ENCODE measurements around the gene MACROH2A1. TPM values are rescaled to one million over a fixed set of nuclear protein-coding genes. Genes with fewer than 3 reads are reported as not detected.

Gene MACROH2A1
- total RNA-seq, 2 donors from 2014 or later = 124 to 141 TPM

- DNase-seq (no peak), ATAC-seq (no peak)
- no peaks in the 10 kb centered on the region for H3K9me3 ChIP-seq (ENCODE audit: control insufficient read depth, low read length, poor library complexity, severe bottlenecking)
- H3K4me1 Mint-ChIP-seq = peaks cover 50% of the 10 kb centered on the region
- no peak overlapping the region for H3K4me3 Mint-ChIP-seq
- H3K36me3 Mint-ChIP-seq (ENCODE audit: low read depth) = no peaks in the 10 kb centered on the region
- peak overlapping the region; percentile 60 for H3K27ac Mint-ChIP-seq
- H3K27me3 Mint-ChIP-seq = no peaks in the 10 kb centered on the region
Observed at GRCh38 chr5:135388860-135389435, 10.1 kb downstream of the MACROH2A1 start.

GRCh38 chr5:135387629-135387960 is 11.4 kb downstream of the MACROH2A1 start:
- no peak overlapping the region for H3K4me3 Mint-ChIP-seq
- DNase-seq (no peak), ATAC-seq (no peak)
- no peaks in the 10 kb centered on the region for H3K27me3 Mint-ChIP-seq
- H3K4me1 Mint-ChIP-seq = peaks cover 47% of the 10 kb centered on the region
- H3K36me3 Mint-ChIP-seq (ENCODE audit: low read depth) = peaks cover 1% of the 10 kb centered on the region
- peak overlapping the region; percentile 60 for H3K27ac Mint-ChIP-seq
- H3K9me3 ChIP-seq (ENCODE audit: control insufficient read depth, low read length, poor library complexity, severe bottlenecking) = no peaks in the 10 kb centered on the region

DNA sequence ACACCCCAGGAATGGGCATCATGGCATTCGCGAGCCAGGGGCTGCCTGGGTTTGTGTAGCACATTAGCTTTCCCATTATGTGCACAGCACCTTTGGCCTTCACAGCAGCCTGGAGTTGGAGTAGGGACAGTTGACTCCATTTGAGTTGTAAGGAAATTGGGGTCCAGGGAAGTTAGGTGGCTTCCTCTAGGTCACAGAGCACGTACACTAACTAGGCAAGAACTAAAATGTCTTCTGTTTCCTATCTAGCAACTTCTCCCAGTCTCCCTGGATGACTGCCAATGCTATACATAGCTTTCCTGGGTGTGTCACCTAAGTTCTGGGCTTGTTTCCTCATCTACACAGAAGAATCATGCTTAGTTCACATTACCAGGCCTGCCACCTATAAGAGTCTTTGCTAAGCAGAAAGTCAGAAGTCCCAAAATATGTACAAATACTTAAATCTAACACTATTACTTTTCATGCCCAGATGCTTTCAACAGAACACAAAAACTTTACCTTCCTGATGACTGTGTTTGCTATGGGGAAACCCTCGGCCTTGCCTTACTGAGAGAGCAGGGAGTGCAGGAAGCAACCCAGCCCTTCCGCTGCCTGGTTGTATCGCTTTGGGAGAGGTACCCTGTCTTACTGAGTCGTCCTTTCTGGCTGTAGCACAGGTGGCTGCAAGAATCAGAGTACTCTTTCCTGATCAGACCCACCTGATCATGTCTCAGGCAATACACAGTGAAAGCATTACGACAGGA is 12.0 kb downstream of the MACROH2A1 start:
- Mint-ChIP-seq H3K27me3 (no peaks in the 10 kb centered on the region), H3K27ac (peak overlapping the region; percentile 60), H3K4me3 (no peak overlapping the region), H3K4me1 (peaks cover 46% of the 10 kb centered on the region), H3K36me3 (ENCODE audit: low read depth) (peaks cover 4% of the 10 kb centered on the region)
- H3K9me3 ChIP-seq (ENCODE audit: control insufficient read depth, low read length, poor library complexity, severe bottlenecking) = no peaks in the 10 kb centered on the region
- ATAC-seq (peak; percentile 30), DNase-seq (no peak)

- H3K27me3 Mint-ChIP-seq = no peaks in the 10 kb centered on the region
- H3K4me1 Mint-ChIP-seq = peaks cover 38% of the 10 kb centered on the region
- peak; percentile 35 for ATAC-seq
Observed at GRCh38 chr5:135386096-135386495, 12.9 kb downstream of the MACROH2A1 start.

GRCh38 chr5:135385576-135385975 is 13.5 kb downstream of the MACROH2A1 start:
- Mint-ChIP-seq H3K4me1 (peaks cover 40% of the 10 kb centered on the region), H3K27me3 (no peaks in the 10 kb centered on the region), H3K4me3 (no peak overlapping the region), H3K36me3 (ENCODE audit: low read depth) (peaks cover 4% of the 10 kb centered on the region), H3K27ac (no peak overlapping the region)
- ATAC-seq = no peak
- DNase-seq = no peak
- no peaks in the 10 kb centered on the region for H3K9me3 ChIP-seq (ENCODE audit: control insufficient read depth, low read length, poor library complexity, severe bottlenecking)

More at GRCh38 chr5:135386096-135386495, 12.9 kb downstream of the MACROH2A1 start:
- no peak overlapping the region for H3K4me3 Mint-ChIP-seq
- DNase-seq = no peak
- no peak overlapping the region for H3K27ac Mint-ChIP-seq
- no peaks in the 10 kb centered on the region for H3K9me3 ChIP-seq (ENCODE audit: control insufficient read depth, low read length, poor library complexity, severe bottlenecking)
- H3K36me3 Mint-ChIP-seq (ENCODE audit: low read depth) = peaks cover 4% of the 10 kb centered on the region

GRCh38 chr5:135384898-135385297 is 14.1 kb downstream of the MACROH2A1 start:
- ATAC-seq (no peak), DNase-seq (no peak)
- H3K36me3 Mint-ChIP-seq (ENCODE audit: low read depth) = peaks cover 5% of the 10 kb centered on the region
- no peaks in the 10 kb centered on the region for H3K9me3 ChIP-seq (ENCODE audit: control insufficient read depth, low read length, poor library complexity, severe bottlenecking)
- peaks cover 39% of the 10 kb centered on the region for H3K4me1 Mint-ChIP-seq
- no peak overlapping the region for H3K27ac Mint-ChIP-seq
- no peak overlapping the region for H3K4me3 Mint-ChIP-seq
- H3K27me3 Mint-ChIP-seq = no peaks in the 10 kb centered on the region

- H3K4me1 Mint-ChIP-seq = peaks cover 42% of the 10 kb centered on the region
- no peaks in the 10 kb centered on the region for H3K27me3 Mint-ChIP-seq
- H3K27ac Mint-ChIP-seq = no peak overlapping the region
- no peak overlapping the region for H3K4me3 Mint-ChIP-seq
- no peak for ATAC-seq
- H3K36me3 Mint-ChIP-seq (ENCODE audit: low read depth) = peaks cover 7% of the 10 kb centered on the region
- no peak for DNase-seq
- no peaks in the 10 kb centered on the region for H3K9me3 ChIP-seq (ENCODE audit: control insufficient read depth, low read length, poor library complexity, severe bottlenecking)
Observed at GRCh38 chr5:135383803-135384495, 15.1 kb downstream of the MACROH2A1 start.

GRCh38 chr5:135382981-135383380 is 16.1 kb downstream of the MACROH2A1 start:
- Mint-ChIP-seq H3K36me3 (ENCODE audit: low read depth) (peaks cover 7% of the 10 kb centered on the region), H3K27me3 (no peaks in the 10 kb centered on the region), H3K4me1 (peaks cover 43% of the 10 kb centered on the region), H3K27ac (no peak overlapping the region), H3K4me3 (no peak overlapping the region)
- no peaks in the 10 kb centered on the region for H3K9me3 ChIP-seq (ENCODE audit: control insufficient read depth, low read length, poor library complexity, severe bottlenecking)
- ATAC-seq = no peak
- DNase-seq = no peak

GRCh38 chr5:135382106-135382790 is 16.8 kb downstream of the MACROH2A1 start:
- ATAC-seq (no peak), DNase-seq (no peak)
- peaks cover 7% of the 10 kb centered on the region for H3K36me3 Mint-ChIP-seq (ENCODE audit: low read depth)
- H3K27ac Mint-ChIP-seq = no peak overlapping the region
- no peaks in the 10 kb centered on the region for H3K9me3 ChIP-seq (ENCODE audit: control insufficient read depth, low read length, poor library complexity, severe bottlenecking)
- peaks cover 45% of the 10 kb centered on the region for H3K4me1 Mint-ChIP-seq
- no peak overlapping the region for H3K4me3 Mint-ChIP-seq
- H3K27me3 Mint-ChIP-seq = no peaks in the 10 kb centered on the region

GRCh38 chr5:135379046-135379654 is 19.9 kb downstream of the MACROH2A1 start:
- H3K27me3 Mint-ChIP-seq = no peaks in the 10 kb centered on the region
- ATAC-seq = no peak
- peaks cover 7% of the 10 kb centered on the region for H3K36me3 Mint-ChIP-seq (ENCODE audit: low read depth)
- H3K27ac Mint-ChIP-seq = peak overlapping the region; percentile 94
- DNase-seq = no peak
- peaks cover 50% of the 10 kb centered on the region for H3K4me1 Mint-ChIP-seq
- no peak overlapping the region for H3K4me3 Mint-ChIP-seq
- no peaks in the 10 kb centered on the region for H3K9me3 ChIP-seq (ENCODE audit: control insufficient read depth, low read length, poor library complexity, severe bottlenecking)

- Mint-ChIP-seq H3K27ac (peak overlapping the region; percentile 94), H3K4me3 (peak overlapping the region; percentile 64), H3K27me3 (no peaks in the 10 kb centered on the region), H3K36me3 (ENCODE audit: low read depth) (peaks cover 7% of the 10 kb centered on the region), H3K4me1 (peaks cover 57% of the 10 kb centered on the region)
- no peaks in the 10 kb centered on the region for H3K9me3 ChIP-seq (ENCODE audit: control insufficient read depth, low read length, poor library complexity, severe bottlenecking)
- no peak for ATAC-seq
- no peak for DNase-seq
Observed at GRCh38 chr5:135377751-135378680, 21.0 kb downstream of the MACROH2A1 start.

- H3K27me3 Mint-ChIP-seq = no peaks in the 10 kb centered on the region
- ATAC-seq = peak; percentile 26
Observed at GRCh38 chr5:135376961-135377624, 21.9 kb downstream of the MACROH2A1 start.

More at GRCh38 chr5:135376961-135377624, 21.9 kb downstream of the MACROH2A1 start:
- Mint-ChIP-seq H3K4me3 (peak overlapping the region; percentile 2), H3K4me1 (peaks cover 54% of the 10 kb centered on the region), H3K27ac (peak overlapping the region; percentile 94), H3K36me3 (ENCODE audit: low read depth) (peaks cover 3% of the 10 kb centered on the region)
- H3K9me3 ChIP-seq (ENCODE audit: control insufficient read depth, low read length, poor library complexity, severe bottlenecking) = no peaks in the 10 kb centered on the region
- no peak for DNase-seq
